WERI-Rb-1 (cell line): Measurements from ENCODE around the gene ZFAND5.

Experiments used
- DNase-seq: peaks from one replicate; pipeline ENCODE4 v3.0.0-alpha.2; 2020
- H3K27ac ChIP-seq: fragments of 250-450 bp; sonication (Bioruptor Pico); 2 replicates; pipeline ENCODE4 v1.5.1; 2020; ENCODE audit warnings: mild to moderate bottlenecking, moderate library complexity
- H3K27me3 ChIP-seq: fragments of 250-450 bp; sonication (Bioruptor Pico); 2 replicates; pipeline ENCODE4 v1.5.1; 2021; ENCODE audit warnings: mild to moderate bottlenecking, low read depth, moderate library complexity; ENCODE audit not compliant: insufficient read depth, severe bottlenecking
- H3K36me3 ChIP-seq: fragments of 250-450 bp; sonication (Bioruptor Pico); 2 replicates; pipeline ENCODE4 v1.5.1; 2020; ENCODE audit warnings: mild to moderate bottlenecking, moderate library complexity
- H3K4me3 ChIP-seq: 2 replicates; pipeline ENCODE4 v1.5.1; 2011; ENCODE audit warnings: low read depth, mild to moderate bottlenecking, control low read depth, low read length
- H3K9me3 ChIP-seq: fragments of 250-450 bp; sonication (Bioruptor Pico); 2 replicates; pipeline ENCODE4 v1.5.1; 2021; ENCODE audit warnings: mild to moderate bottlenecking, moderate library complexity; ENCODE audit not compliant: severe bottlenecking
- TF ChIP-seq, protein P1 (sequence below): IDR thresholded peaks from 2 replicates; pipeline ENCODE4 v1.5.1; 2011; ENCODE audit warnings: low read depth, mild to moderate bottlenecking, control low read depth, inconsistent platforms, low read length

ZFAND5 gene

GRCh38 chr9:72364679-72365524 is at the start of gene ZFAND5:
TSS of gene ZFAND5 (minus strand) at chr9:72365208. CDS start at chr9:72360778, 4,430 bp downstream.
- DNase-seq: peak; percentile 98
- TF ChIP-seq, protein P1, sequence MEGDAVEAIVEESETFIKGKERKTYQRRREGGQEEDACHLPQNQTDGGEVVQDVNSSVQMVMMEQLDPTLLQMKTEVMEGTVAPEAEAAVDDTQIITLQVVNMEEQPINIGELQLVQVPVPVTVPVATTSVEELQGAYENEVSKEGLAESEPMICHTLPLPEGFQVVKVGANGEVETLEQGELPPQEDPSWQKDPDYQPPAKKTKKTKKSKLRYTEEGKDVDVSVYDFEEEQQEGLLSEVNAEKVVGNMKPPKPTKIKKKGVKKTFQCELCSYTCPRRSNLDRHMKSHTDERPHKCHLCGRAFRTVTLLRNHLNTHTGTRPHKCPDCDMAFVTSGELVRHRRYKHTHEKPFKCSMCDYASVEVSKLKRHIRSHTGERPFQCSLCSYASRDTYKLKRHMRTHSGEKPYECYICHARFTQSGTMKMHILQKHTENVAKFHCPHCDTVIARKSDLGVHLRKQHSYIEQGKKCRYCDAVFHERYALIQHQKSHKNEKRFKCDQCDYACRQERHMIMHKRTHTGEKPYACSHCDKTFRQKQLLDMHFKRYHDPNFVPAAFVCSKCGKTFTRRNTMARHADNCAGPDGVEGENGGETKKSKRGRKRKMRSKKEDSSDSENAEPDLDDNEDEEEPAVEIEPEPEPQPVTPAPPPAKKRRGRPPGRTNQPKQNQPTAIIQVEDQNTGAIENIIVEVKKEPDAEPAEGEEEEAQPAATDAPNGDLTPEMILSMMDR: 0 out of 2 replicates have a peak, but pooled peaks have one; percentile 7
- H3K27me3 ChIP-seq: no peaks in the 10 kb centered on the region
- H3K4me3 ChIP-seq: peak within 1 kb of the TSS; percentile 83
- H3K27ac ChIP-seq: peak within 1 kb of the TSS; percentile 95
- H3K36me3 ChIP-seq: peaks cover 32% of the 10 kb centered on the region
- no peaks in the 10 kb centered on the region for H3K9me3 ChIP-seq

- Histone ChIP-seq H3K27ac (no peak overlapping the region), H3K36me3 (no peaks in the 10 kb centered on the region), H3K9me3 (peaks cover 2% of the 10 kb centered on the region), H3K4me3 (no peak overlapping the region), H3K27me3 (no peaks in the 10 kb centered on the region)
- DNase-seq: peak; percentile 70
- TF ChIP-seq, protein P1: no peak
Observed at GRCh38 chr9:72412483-72413040, 47.6 kb upstream of the ZFAND5 start.

- no peak for DNase-seq
- H3K27ac ChIP-seq: no peak overlapping the region
- peaks cover 2% of the 10 kb centered on the region for H3K9me3 ChIP-seq
- no peak overlapping the region for H3K4me3 ChIP-seq
- H3K36me3 ChIP-seq: no peaks in the 10 kb centered on the region
- TF ChIP-seq, protein P1: no peak
- H3K27me3 ChIP-seq: no peaks in the 10 kb centered on the region
Observed at GRCh38 chr9:72410214-72410613, 45.2 kb upstream of the ZFAND5 start.

DNA sequence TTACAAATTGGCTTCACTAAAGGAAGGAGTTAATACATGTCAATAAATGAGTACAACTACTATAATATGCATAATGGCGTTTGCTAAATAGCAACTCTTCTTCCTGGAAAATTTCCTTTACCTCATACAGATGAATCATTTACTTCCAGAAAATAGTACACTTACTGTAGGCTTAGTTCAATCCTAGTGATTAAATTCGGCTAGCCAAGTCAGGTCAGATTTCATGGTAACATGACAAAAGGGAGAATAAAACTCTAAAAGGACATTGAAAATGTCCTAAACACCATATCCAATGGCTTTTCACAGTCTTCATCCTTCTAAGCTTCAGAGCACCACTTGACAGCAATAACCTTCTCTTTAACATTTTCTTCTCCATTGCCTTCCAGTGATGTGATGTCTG is 42.1 kb upstream of the ZFAND5 start:
- Histone ChIP-seq H3K4me3 (no peak overlapping the region), H3K9me3 (no peaks in the 10 kb centered on the region), H3K27ac (no peak overlapping the region), H3K36me3 (no peaks in the 10 kb centered on the region), H3K27me3 (no peaks in the 10 kb centered on the region)
- no peak for DNase-seq
- TF ChIP-seq, protein P1: no peak

DNA sequence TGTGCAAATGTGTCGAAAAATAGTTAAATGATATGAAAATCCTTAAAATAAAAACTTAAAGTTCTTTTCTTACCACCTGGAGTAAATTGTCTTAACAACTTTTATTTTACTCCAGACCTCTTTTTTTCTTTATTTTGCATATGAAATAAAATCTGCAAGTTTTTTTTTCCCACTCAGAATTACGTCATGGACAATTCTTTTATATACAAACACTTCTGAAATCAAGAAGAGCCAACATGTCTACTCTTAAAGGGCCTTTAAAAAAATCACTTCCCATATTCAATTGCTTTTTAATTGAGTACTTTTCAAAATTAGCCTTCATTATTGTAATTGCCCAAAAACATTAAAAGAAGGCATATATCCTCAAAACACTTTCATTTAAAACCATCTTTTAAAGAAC is 37.7 kb upstream of the ZFAND5 start:
- H3K9me3 ChIP-seq: no peaks in the 10 kb centered on the region
- H3K4me3 ChIP-seq: no peak overlapping the region
- TF ChIP-seq, protein P1: no peak
- no peaks in the 10 kb centered on the region for H3K36me3 ChIP-seq
- H3K27ac ChIP-seq: no peak overlapping the region
- no peaks in the 10 kb centered on the region for H3K27me3 ChIP-seq
- no peak for DNase-seq
